Esophagus squamous epithelium (tissue), 5 donors: ENCODE results near the gene DOCK3. TPM values are rescaled to one million over a fixed set of nuclear protein-coding genes. Genes with fewer than 3 reads are reported as not detected.
"Not testable (repeated sequence)": the region's sequence is repeated elsewhere in the genome, so short reads cannot be mapped to it uniquely, and the experiment has no call there.

Experiments
- DNase-seq: peaks from one replicate; lab custom pipeline; 2025; lab: John Stamatoyannopoulos, UW
- H3K27ac ChIP-seq, 4 donors: fragments of 200-600 bp; sonication (generic); one replicate each; pipeline ENCODE4 v1.5.1; 2016 to 2019; ENCODE audit warnings: mild to moderate bottlenecking in 1 of 4
- H3K27me3 ChIP-seq, 4 donors: fragments of 200-600 bp; sonication (generic); 1 replicate in 3 of 4; 2 replicates in 1 of 4; pipeline versions ENCODE4 v1.5.1 to v1.6.0; 2017 to 2021; ENCODE audit warnings: antibody characterized with exemption in 1 of 4
- H3K36me3 ChIP-seq, 3 donors: fragments of 200-600 bp; sonication (generic); one replicate each; pipeline ENCODE4 v1.5.1; 2016 to 2019
- H3K4me1 ChIP-seq, 3 donors: fragments of 200-600 bp; sonication (generic); one replicate each; pipeline ENCODE4 v1.5.1; 2017 to 2019
- H3K4me3 ChIP-seq, 4 donors: fragments of 200-600 bp; sonication (generic); 1 replicate in 3 of 4; 2 replicates in 1 of 4; pipeline ENCODE4 v1.5.1; 2016 to 2019; ENCODE audit warnings: mild to moderate bottlenecking in 2 of 4, moderate library complexity in 1 of 4
- H3K9me3 ChIP-seq, 3 donors: fragments of 200-600 bp; sonication (generic); one replicate each; pipeline ENCODE4 v1.5.1; 2016 to 2019
- CTCF ChIP-seq, 6 experiments: fragments of 450-650 bp in 4 of 6; fragments of 200-600 bp in 2 of 6; sonication (generic) in 2 of 6; IDR thresholded peaks; one replicate each; pipeline ENCODE4 v1.5.1; 2016 to 2019; ENCODE audit warnings: antibody characterized with exemption in 6 of 6, mild to moderate bottlenecking in 4 of 6, moderate library complexity in 4 of 6
- POLR2A ChIP-seq, 4 donors: fragments of 450-650 bp; IDR thresholded peaks; one replicate each; pipeline ENCODE4 v1.6.1; 2017; ENCODE audit warnings: antibody characterized with exemption in 4 of 4, mild to moderate bottlenecking in 4 of 4, moderate library complexity in 3 of 4
- WGBS, 2 donors: methylation state at CpG; one replicate each; pipeline ENCODE4 v1.1.5; 2018; 5-methylcytosine and 5-hydroxymethylcytosine counted together
- intact Hi-C: fragments of 100-400 bp; cut with DNase I; formaldehyde crosslinking; loops from one replicate; pipeline ENCODE4 v1.15.0; 2022
- total RNA-seq, 4 donors: library from RNA; depleted of rRNA; stranded (reverse); fragments of >200 nt; gene quantifications; one replicate each; pipeline ENCODE4 v1.1.0, GENCODE V29; 2016
- donor health status: DM: yes; HTN: yes; CAD: no.

DOCK3 gene
- total RNA-seq, 4 donors from 2014 or later: 0.92 to 1.7 (median 1.4) TPM

- DNase-seq: no peak
- TF ChIP-seq CTCF (IDR thresholded peaks at IDR 0.05) (no peak), POLR2A (IDR thresholded peaks at IDR 0.05) (no peak)
- no peaks in the 10 kb centered on the region for H3K9me3 ChIP-seq
- no peak overlapping the region for H3K27ac ChIP-seq
- intact Hi-C loops: no loop called here
- H3K4me1 ChIP-seq: no peaks in the 10 kb centered on the region
- H3K36me3 ChIP-seq: no peaks in the 10 kb centered on the region
- no peak overlapping the region for H3K4me3 ChIP-seq
- no peaks in the 10 kb centered on the region for H3K27me3 ChIP-seq
Measured at GRCh38 chr3:51243924-51244323, 569.2 kb downstream of the DOCK3 start.

GRCh38 chr3:51245867-51246266, 571.1 kb downstream of the DOCK3 start:
- TF ChIP-seq CTCF (IDR thresholded peaks at IDR 0.05) (no peak), POLR2A (IDR thresholded peaks at IDR 0.05) (no peak)
- H3K36me3 ChIP-seq: no peaks in the 10 kb centered on the region
- no peak overlapping the region for H3K4me3 ChIP-seq
- no peak for DNase-seq
- no peaks in the 10 kb centered on the region for H3K27me3 ChIP-seq
- H3K27ac ChIP-seq: no peak overlapping the region
- no peaks in the 10 kb centered on the region for H3K4me1 ChIP-seq
- H3K9me3 ChIP-seq: no peaks in the 10 kb centered on the region
- 57 to 61% methylated on average over 2 of the region's 2 CpGs for WGBS, 2 donors
- intact Hi-C loops: no loop called here

- no peaks in the 10 kb centered on the region for H3K36me3 ChIP-seq
- intact Hi-C loops: no loop called here
- DNase-seq: no peak
- TF ChIP-seq POLR2A (IDR thresholded peaks at IDR 0.05) (no peak), CTCF (IDR thresholded peaks at IDR 0.05) (no peak)
- H3K4me3 ChIP-seq: no peak overlapping the region
- H3K9me3 ChIP-seq: no peaks in the 10 kb centered on the region
- WGBS, 2 donors: 64 to 94% methylated on average over 1 of the region's 1 CpG
- no peak overlapping the region for H3K27ac ChIP-seq
- no peaks in the 10 kb centered on the region for H3K4me1 ChIP-seq
- no peaks in the 10 kb centered on the region for H3K27me3 ChIP-seq
Measured at GRCh38 chr3:51257870-51258269, 583.1 kb downstream of the DOCK3 start.

- H3K4me1 ChIP-seq, H3K36me3 ChIP-seq, intact Hi-C loops, H3K9me3 ChIP-seq, H3K27me3 ChIP-seq, DNase-seq, H3K27ac ChIP-seq, H3K4me3 ChIP-seq: not testable (repeated sequence)
- 80 to 81% methylated on average over 4 of the region's 4 CpGs for WGBS, 2 donors
Measured at GRCh38 chr3:51264166-51264565, 589.4 kb downstream of the DOCK3 start.

- no peak for DNase-seq
- no peaks in the 10 kb centered on the region for H3K36me3 ChIP-seq
- H3K9me3 ChIP-seq: peaks cover 0 to 3% (median 0%) of the 10 kb centered on the region in 3 donors
- no peak overlapping the region for H3K27ac ChIP-seq
- TF ChIP-seq POLR2A (IDR thresholded peaks at IDR 0.05) (no peak), CTCF (IDR thresholded peaks at IDR 0.05) (no peak)
- intact Hi-C loops: no loop called here
- no peaks in the 10 kb centered on the region for H3K4me1 ChIP-seq
- H3K27me3 ChIP-seq: no peaks in the 10 kb centered on the region
- H3K4me3 ChIP-seq: no peak overlapping the region
Measured at GRCh38 chr3:51268132-51268531, 593.4 kb downstream of the DOCK3 start.

GRCh38 chr3:51269466-51269865, 594.7 kb downstream of the DOCK3 start:
- TF ChIP-seq POLR2A (IDR thresholded peaks at IDR 0.05) (no peak), CTCF (IDR thresholded peaks at IDR 0.05) (peak in 1 of 6 experiments; percentile 15)
- H3K4me1 ChIP-seq: no peaks in the 10 kb centered on the region
- no peak for DNase-seq
- no peaks in the 10 kb centered on the region for H3K36me3 ChIP-seq
- peaks cover 0 to 3% (median 0%) of the 10 kb centered on the region in 3 donors for H3K9me3 ChIP-seq
- H3K4me3 ChIP-seq: no peak overlapping the region
- intact Hi-C loops: no loop called here
- no peaks in the 10 kb centered on the region for H3K27me3 ChIP-seq
- no peak overlapping the region for H3K27ac ChIP-seq
